ENCODE results near the gene DGKE. TPM values are rescaled to one million over a fixed set of nuclear protein-coding genes. Genes with fewer than 3 reads are reported as not detected.

The DGKE gene
- total and polyA plus RNA-seq, 2 of the 13 experiments (the other 11 are each of a cell fraction or from before 2014, with no cell fraction given), result 3.2 to 5.3 TPM

- TF ChIP-seq ZBTB46 (CRISPR knock-in tag; IDR thresholded peaks at IDR 0.05; ENCODE audit: borderline replicate concordance) (no peak), ZNF354B (CRISPR knock-in tag; IDR thresholded peaks at IDR 0.05) (no peak), RBFOX2 (IDR thresholded peaks at IDR 0.05; ENCODE audit: low read depth, low read length) (peak; percentile 75), ZNF644 (CRISPR knock-in tag; IDR thresholded peaks at IDR 0.05; ENCODE audit: low read depth) (no peak), ETV6 (CRISPR knock-in tag; conservative IDR thresholded peaks at IDR 0.05) (no peak; the same call in 1 of the 2 replicates), ZNF33B (CRISPR knock-in tag; IDR thresholded peaks at IDR 0.05) (no peak; the same call in 1 of the 2 replicates), ZSCAN12 (CRISPR knock-in tag; IDR thresholded peaks at IDR 0.05) (no peak), KMT2B (CRISPR knock-in tag; IDR thresholded peaks at IDR 0.05) (no peak), ZFY (CRISPR knock-in tag; IDR thresholded peaks at IDR 0.05) (peak; percentile 92), RCOR2 (CRISPR knock-in tag; IDR thresholded peaks at IDR 0.05) (no peak), TEAD2 (CRISPR knock-in tag; IDR thresholded peaks at IDR 0.05) (no peak), ZNF7 (CRISPR knock-in tag; IDR thresholded peaks at IDR 0.05) (no peak), SRF (IDR thresholded peaks at IDR 0.05; ENCODE audit: low read depth, low read length) (no peak), ZNF225 (CRISPR knock-in tag; IDR thresholded peaks at IDR 0.05) (peak; percentile 71; the same call in 1 of the 2 replicates), ZNF501 (CRISPR knock-in tag; IDR thresholded peaks at IDR 0.05) (no peak), GABPA (IDR thresholded peaks at IDR 0.05; ENCODE audit: low read depth, low read length) (no peak), GABPA (CRISPR knock-in tag; IDR thresholded peaks at IDR 0.05; ENCODE audit: low read depth) (no peak), ZBTB25 (CRISPR knock-in tag; IDR thresholded peaks at IDR 0.05) (no peak), ZNF3 (CRISPR knock-in tag; IDR thresholded peaks at IDR 0.05) (no peak), TCF7 (IDR thresholded peaks at IDR 0.05; ENCODE audit: low read depth) (no peak), FOXO1 (CRISPR knock-in tag; IDR thresholded peaks at IDR 0.05) (no peak), FOSL2 (CRISPR knock-in tag; IDR thresholded peaks at IDR 0.05) (0 out of 2 replicates have a peak, but pooled peaks have one; percentile 2), CCDC6 (CRISPR knock-in tag; IDR thresholded peaks at IDR 0.05) (no peak; the same call in 1 of the 2 replicates), PHF21A (CRISPR knock-in tag; IDR thresholded peaks at IDR 0.05) (no peak), RNF219 (CRISPR knock-in tag; IDR thresholded peaks at IDR 0.05) (no peak), AKAP8 (CRISPR knock-in tag; IDR thresholded peaks at IDR 0.05) (no peak), ZNF333 (CRISPR knock-in tag; IDR thresholded peaks at IDR 0.05; ENCODE audit: borderline replicate concordance) (no peak; the same call in 1 of the 2 replicates), HMG20B (CRISPR knock-in tag; conservative IDR thresholded peaks at IDR 0.05) (no peak), REPIN1 (CRISPR knock-in tag; IDR thresholded peaks at IDR 0.05; ENCODE audit: borderline replicate concordance, low read depth) (peak; percentile 57; the same call in 1 of the 2 replicates), SRSF4 (IDR thresholded peaks at IDR 0.05; ENCODE audit: low read depth, low read length, poor library complexity, severe bottlenecking) (no peak)
Measured at GRCh38 chr17:56833809-56834379, at the start of gene DGKE, which contains the start of gene C17orf67 (continued).

All from HepG2 (cell line).